ENCODE results near the gene LENG8. TPM values are rescaled to one million over a fixed set of nuclear protein-coding genes. Genes with fewer than 3 reads are reported as not detected.

The LENG8 gene
- total RNA-seq, 1 experiment from 2014 or later = 148 TPM

DNA sequence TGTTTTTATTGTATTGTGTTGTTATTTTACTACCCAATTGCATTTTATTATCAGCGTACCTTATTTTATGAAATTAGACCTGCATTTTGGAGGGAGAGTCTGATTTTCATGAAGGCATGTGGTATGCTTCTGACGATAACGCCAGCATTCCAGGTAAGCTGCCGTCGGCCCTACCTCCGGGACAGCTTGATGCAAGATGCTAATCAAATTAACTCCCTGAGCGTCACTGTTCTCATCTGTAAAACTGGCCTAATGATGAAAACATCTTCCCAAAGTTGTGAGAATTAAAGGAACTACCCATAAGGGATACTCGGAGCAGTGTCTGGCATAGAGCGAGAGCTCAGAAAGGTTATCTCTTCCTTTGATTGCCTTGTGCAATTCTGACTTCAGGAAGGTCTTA is 40.8 kb downstream of the LENG8 start:
- Histone ChIP-seq H3K14ac (ENCODE audit: insufficient read depth, low read length) (no peak overlapping the region), H3K4me1 (ENCODE audit: insufficient read depth, low read length) (no peaks in the 10 kb centered on the region), H3K23ac (ENCODE audit: insufficient read length, low read depth, low read length) (no peak overlapping the region), H3K9ac (ENCODE audit: extremely low read depth, insufficient read length, low read length) (no peak overlapping the region), H3K27me3 (ENCODE audit: insufficient read depth, low read length) (no peaks in the 10 kb centered on the region), H2BK20ac (ENCODE audit: low read depth, low read length, poor library complexity, severe bottlenecking) (no peak overlapping the region), H3K56ac (ENCODE audit: insufficient read length, low read depth, low read length) (no peak overlapping the region), H4K8ac (replicated peaks; ENCODE audit: insufficient read length, low read depth, low read length) (no peak overlapping the region), H2BK15ac (ENCODE audit: low read depth, low read length) (no peak overlapping the region), H2BK120ac (ENCODE audit: low read depth, low read length, poor library complexity, severe bottlenecking) (no peak overlapping the region), H4K91ac (ENCODE audit: insufficient read length, low read depth, low read length) (no peak overlapping the region), H2AK5ac (ENCODE audit: insufficient read length, low read length) (no peak overlapping the region), H2BK5ac (ENCODE audit: insufficient read length, low read length) (no peak overlapping the region), H2BK12ac (ENCODE audit: insufficient read length, low read depth, low read length) (no peak overlapping the region), H3K79me2 (ENCODE audit: insufficient read depth, low read length) (no peaks in the 10 kb centered on the region), H3K23me2 (ENCODE audit: insufficient read length, low read depth, low read length, poor library complexity, severe bottlenecking) (no peaks in the 10 kb centered on the region), H3K4ac (ENCODE audit: low read depth, low read length) (no peak overlapping the region), H3K9me3 (ENCODE audit: control insufficient read depth, low read depth, low read length) (peaks cover 42% of the 10 kb centered on the region), H4K20me1 (ENCODE audit: control insufficient read depth, insufficient read depth, insufficient read length) (no peaks in the 10 kb centered on the region), H4K5ac (ENCODE audit: insufficient read length, low read depth, low read length) (no peak overlapping the region), H2AFZ (ENCODE audit: low read length) (no peak overlapping the region), H3K27ac (ENCODE audit: insufficient read length, low read depth, low read length) (no peak overlapping the region), H3K18ac (ENCODE audit: insufficient read length, low read depth, low read length) (no peak overlapping the region), H3K79me1 (ENCODE audit: insufficient read depth, low read depth, low read length, poor library complexity, severe bottlenecking) (no peaks in the 10 kb centered on the region), H3T11ph (ENCODE audit: low read length) (no peak overlapping the region), H3K4me2 (ENCODE audit: insufficient read depth, insufficient read length, low read length) (no peak overlapping the region)
- no peak overlapping the region for H3K4me3 Mint-ChIP-seq
- no peak overlapping the region for H3K27ac Mint-ChIP-seq
- H3K36me3 Mint-ChIP-seq (ENCODE audit: insufficient read depth in 1 of 3, low read depth in 3 of 3) = peaks cover 7 to 9% (median 8%) of the 10 kb centered on the region in 3 experiments; a peak in 6 of 7 replicates
- no peaks in the 10 kb centered on the region for H3K4me1 Mint-ChIP-seq
- peaks cover 7% of the 10 kb centered on the region for H3K27me3 Mint-ChIP-seq (ENCODE audit: low read depth)
- TF ChIP-seq CTCF (conservative IDR thresholded peaks at IDR 0.05) = no peak
- H3K9me3 Mint-ChIP-seq = peaks cover 58 to 90% of the 10 kb centered on the region in 2 experiments
- no peak for DNase-seq
- no CpG with 5 or more reads among the region's 9 CpGs for WGBS (ENCODE audit: extremely low coverage, insufficient read length, low lambda C conversion rate)

Measured in H9 (cell line).